GM19468 (cell line): Measurements from ENCODE around the gene SMYD4.

ENCODE experiments used
- ATAC-seq: cut with Tn5 transposase; IDR thresholded peaks from one replicate; pipeline ENCODE4 v1.9.1; 2021; ENCODE audit warnings: mild to moderate bottlenecking, moderate library complexity, moderate number of reproducible peaks; ENCODE audit not compliant: unreplicated experiment; ENCODE audit errors: extremely low read depth

SMYD4 gene

DNA sequence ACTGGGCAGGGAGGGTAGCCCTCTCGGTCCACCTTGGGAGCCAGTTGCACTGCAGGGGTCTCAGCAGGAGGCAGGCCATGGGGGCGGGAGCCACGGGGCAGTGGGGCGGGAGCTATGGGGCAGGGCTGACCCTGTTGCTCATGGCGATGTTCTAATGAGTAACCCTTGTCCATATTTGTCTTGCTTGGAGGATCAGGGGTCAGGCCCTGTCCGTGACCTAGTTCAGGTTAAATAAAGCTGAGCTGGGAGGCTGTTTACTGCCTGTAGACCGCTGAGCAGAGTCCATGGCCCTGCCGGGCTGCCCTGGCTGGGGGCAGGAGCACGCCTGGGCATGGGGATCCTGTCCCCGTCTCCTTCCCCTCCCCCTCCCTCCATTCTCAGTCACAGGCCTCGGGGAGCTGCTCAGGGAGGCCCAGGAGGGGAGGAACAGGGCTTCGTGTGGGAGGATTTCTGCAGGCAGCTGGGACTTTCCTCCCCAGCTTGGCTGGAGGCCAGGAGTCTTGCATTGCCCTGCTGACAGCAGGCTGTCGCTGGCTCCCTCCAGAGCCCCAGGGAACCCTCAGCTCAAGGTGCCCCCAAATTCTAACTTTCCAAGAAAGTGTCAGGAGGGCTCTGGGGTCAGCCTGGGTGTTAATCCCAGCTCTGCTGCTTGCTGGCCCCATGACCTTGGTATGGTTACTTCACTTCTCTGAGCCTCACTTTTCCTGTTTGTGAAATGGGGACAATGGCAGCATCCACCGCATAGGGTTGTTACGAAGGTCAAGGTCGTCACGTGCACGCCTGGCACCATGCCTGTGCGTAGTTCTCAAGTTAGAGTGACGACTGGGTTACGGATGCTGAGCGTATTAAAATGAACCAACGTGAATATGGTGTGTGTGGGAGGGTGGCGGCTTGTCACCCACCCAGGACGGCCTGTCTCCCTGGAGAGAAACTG is 93.1 kb downstream of the SMYD4 start:
- ATAC-seq: no peak

DNA sequence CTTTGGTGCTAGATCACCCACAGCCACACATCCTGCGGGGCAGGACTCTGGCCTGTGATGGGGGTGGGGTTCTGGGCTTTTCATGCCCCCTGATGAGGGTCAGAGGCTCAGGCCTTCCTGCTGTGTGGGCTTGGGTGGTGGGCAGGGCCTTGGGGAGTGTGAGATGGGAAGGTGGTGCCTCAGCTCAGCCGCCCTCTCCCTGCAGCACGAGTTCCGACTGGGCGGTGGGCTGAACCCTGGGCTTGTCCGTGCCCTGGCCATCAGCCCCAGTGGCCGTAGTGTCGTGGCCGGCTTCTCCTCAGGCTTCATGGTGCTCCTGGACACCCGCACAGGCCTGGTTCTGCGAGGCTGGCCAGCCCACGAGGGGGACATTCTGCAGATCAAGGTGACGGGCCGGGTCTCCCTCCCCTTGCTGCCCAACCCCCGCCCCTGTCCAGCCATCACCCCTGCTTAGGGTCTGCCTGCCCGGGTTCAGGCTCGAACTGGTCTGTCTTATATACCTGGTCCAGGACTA is 93.8 kb downstream of the SMYD4 start:
- no peak for ATAC-seq

DNA sequence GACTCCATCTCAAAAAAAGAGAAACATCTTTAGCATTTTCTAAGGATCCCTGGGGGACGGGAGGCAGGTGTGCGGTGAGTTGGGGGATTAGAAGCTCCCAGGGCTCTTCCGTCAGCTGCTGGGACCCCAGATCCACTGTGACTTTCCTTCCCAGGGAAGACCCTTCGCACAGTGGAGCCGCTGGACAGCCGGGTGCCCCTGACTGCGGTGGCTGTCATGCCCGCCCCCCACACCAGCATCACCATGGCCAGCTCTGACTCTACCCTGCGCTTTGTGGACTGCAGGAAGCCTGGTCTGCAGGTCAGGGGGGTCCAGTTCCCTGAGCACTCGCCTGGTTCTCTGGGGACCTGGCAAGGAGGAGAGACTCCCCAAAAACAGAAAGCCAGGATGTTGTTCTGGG is 94.3 kb downstream of the SMYD4 start:
- no peak for ATAC-seq

- no peak for ATAC-seq
Observed at GRCh38 chr17:1733759-1734158, 95.9 kb downstream of the SMYD4 start.

DNA sequence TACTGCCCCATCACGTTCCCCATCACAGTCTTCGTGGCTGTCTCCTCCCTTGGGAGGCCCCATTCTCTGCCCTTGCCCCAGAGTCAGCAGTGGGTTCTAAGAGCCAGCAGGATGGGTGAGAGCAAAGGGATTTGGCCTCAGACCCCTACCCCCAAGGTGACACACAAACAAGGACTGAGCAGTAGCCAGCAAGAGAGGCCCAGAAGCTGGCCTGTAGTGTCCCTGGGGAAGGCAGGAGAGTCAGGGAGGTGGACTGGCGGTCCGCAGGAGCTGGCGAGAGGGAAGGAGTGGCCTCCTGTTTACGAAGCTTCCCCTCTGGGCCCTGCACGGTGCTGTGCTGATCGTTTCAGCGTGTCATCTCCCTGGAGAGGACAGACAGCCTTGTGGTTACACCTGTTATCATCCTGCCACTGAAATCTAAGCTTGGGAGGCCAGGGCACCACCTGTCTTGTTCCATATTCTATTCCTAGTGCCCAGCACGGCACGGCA is 96.8 kb downstream of the SMYD4 start:
- no peak for ATAC-seq

DNA sequence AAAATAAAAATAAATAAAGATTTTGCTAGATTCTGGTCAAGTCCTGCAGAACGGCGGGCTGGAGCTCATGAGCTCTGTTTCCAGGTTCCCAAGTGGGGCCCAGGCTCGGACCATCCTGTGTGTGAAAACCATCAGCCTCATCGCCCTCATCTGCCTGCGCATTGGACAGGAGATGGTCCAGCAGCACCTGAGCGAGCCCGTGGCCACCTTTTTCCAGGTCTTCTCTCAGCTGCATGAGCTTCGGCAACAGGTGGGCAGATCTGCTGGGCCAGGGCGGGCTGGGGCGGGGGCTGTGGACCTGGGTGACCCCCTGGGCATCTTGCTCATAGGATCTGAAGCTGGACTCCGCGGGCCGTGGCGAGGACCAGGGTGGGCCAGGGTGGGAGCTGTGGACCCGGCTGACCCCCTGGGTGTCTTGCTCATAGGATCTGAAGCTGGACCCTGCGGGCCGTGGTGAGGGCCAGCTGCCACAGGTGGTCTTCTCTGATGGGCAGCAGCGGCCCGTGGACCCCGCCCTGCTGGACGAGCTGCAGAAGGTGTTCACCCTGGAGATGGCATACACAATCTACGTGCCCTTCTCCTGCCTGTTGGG is 97.4 kb downstream of the SMYD4 start:
- ATAC-seq: no peak

GRCh38 chr17:1731194-1731506 is 98.6 kb downstream of the SMYD4 start:
- ATAC-seq: no peak

GRCh38 chr17:1730326-1731193 is 99.1 kb downstream of the SMYD4 start:
- no peak for ATAC-seq

DNA sequence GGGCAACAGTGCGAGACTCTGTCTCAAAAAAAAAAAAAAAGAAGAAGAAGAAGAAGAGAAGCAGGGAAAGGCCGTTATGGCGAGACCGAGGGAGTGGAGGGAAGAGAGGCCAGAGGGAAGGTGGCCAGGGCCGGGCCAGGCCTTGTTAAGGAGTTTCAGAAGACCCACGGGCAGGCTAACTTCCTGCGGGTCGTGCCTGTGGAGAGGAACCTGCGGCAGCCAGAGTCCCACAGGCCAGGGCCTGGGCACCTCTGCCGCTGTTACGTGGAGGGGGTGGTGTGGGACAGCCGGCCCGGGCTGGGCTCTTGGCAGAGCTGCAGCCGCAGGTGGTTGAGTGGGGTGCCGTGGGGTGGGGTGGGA is 99.8 kb downstream of the SMYD4 start:
- no peak for ATAC-seq
